Heart left ventricle (tissue), 16 donors: ENCODE results near the gene UNC119. TPM values are rescaled to one million over a fixed set of nuclear protein-coding genes. Genes with fewer than 3 reads are reported as not detected.

Experiments used
- ATAC-seq, 4 donors: fragments of 200-7000 bp; cut with Tn5 transposase; one replicate each; pipeline ENCODE4 v1.9.1; 2020 to 2022; ENCODE audit warnings: moderate library complexity in 4 of 4, mild to moderate bottlenecking in 3 of 4, moderate number of reproducible peaks in 1 of 4
- DNase-seq, 5 donors: peaks; one replicate each; pipeline ENCODE4 v3.0.0-alpha.2; 2020
- H3K27ac ChIP-seq, 12 donors: fragments of 200-600 bp; sonication (generic) in 4 of 12; one replicate each; pipeline versions ENCODE4 v1.5.0 to v1.8.0; 2016 to 2022; ENCODE audit warnings: mild to moderate bottlenecking in 2 of 12
- H3K27me3 ChIP-seq, 9 donors: fragments of 200-600 bp; sonication (generic) in 2 of 9; one replicate each; pipeline versions ENCODE4 v1.5.1 to v1.8.0; 2016 to 2022; ENCODE audit warnings: mild to moderate bottlenecking in 3 of 9
- H3K36me3 ChIP-seq, 9 donors: fragments of 200-600 bp; sonication (generic) in 2 of 9; one replicate each; pipeline versions ENCODE4 v1.5.0 to v1.8.0; 2018 to 2022; ENCODE audit warnings: mild to moderate bottlenecking in 2 of 9
- H3K4me1 ChIP-seq, 12 donors: fragments of 200-600 bp; sonication (generic) in 4 of 12; one replicate each; pipeline versions ENCODE4 v1.5.0 to v1.8.0; 2016 to 2022; ENCODE audit warnings: mild to moderate bottlenecking in 3 of 12
- H3K4me3 ChIP-seq, 12 donors: fragments of 200-600 bp; sonication (generic) in 4 of 12; one replicate each; pipeline versions ENCODE4 v1.5.0 to v1.8.0; 2017 to 2022; ENCODE audit warnings: mild to moderate bottlenecking in 9 of 12, moderate library complexity in 4 of 12
- H3K9me3 ChIP-seq, 12 donors: fragments of 200-600 bp; sonication (generic) in 4 of 12; one replicate each; pipeline versions ENCODE4 v1.5.0 to v1.8.0; 2016 to 2022; ENCODE audit warnings: mild to moderate bottlenecking in 1 of 12
- CTCF ChIP-seq, 12 donors: fragments of 200-600 bp; sonication (generic) in 4 of 12; IDR thresholded peaks; one replicate each; pipeline versions ENCODE4 v1.5.0 to v1.8.0; 2018 to 2022; ENCODE audit warnings: antibody characterized with exemption in 12 of 12, mild to moderate bottlenecking in 5 of 12
- POLR2A ChIP-seq, 2 donors: fragments of 450-650 bp; IDR thresholded peaks; one replicate each; pipeline ENCODE4 v1.6.1; 2017; ENCODE audit warnings: antibody characterized with exemption in 2 of 2, mild to moderate bottlenecking in 2 of 2, moderate library complexity in 2 of 2
- WGBS, 4 donors: extraction: QIAGEN DNeasy Blood & Tissue Kit in 2 of 4; methylation state at CpG; one replicate each; pipeline versions ENCODE4 v1.1.5 to v1.1.7; 2013 to 2018; 5-methylcytosine and 5-hydroxymethylcytosine counted together
- intact Hi-C, 10 donors: fragments of 100-400 bp; cut with DNase I; formaldehyde crosslinking; loops; one replicate each; pipeline versions ENCODE4 v1.11.1 to v1.14.2; 2022
- polyA plus RNA-seq, 2 donors: library from polyadenylated mRNA; stranded (reverse); fragments of 200-250 nt; gene quantifications; one replicate each; pipeline ENCODE4 v1.2.3, GENCODE V29; 2013
- total RNA-seq, 9 donors: library from RNA; depleted of rRNA in 2 of 9; stranded (reverse); fragments of >200 nt in 2 of 9; fragmentation: NEBNext Ultra II Directional in 3 of 9; extraction: Animal tissue kit (Norgen Biotek cat#: 25700) in 3 of 9; gene quantifications; one replicate each; pipeline versions ENCODE4 v1.1.0 to v1.2.4, GENCODE V29; 2016 to 2023
- donor health status: ischemic (EF 13 %, LVEDD 7.1; RV severe dilation, severe dysfunction).
- donor health status: healthy with polysubstance abuse.
- donor health status: DM: no; HTN: yes; CAD: no.
- donor health status: DM: no; HTN: no; CAD: no.
- donor health status: ischemic (EF 25% LVEDD 6.9; RV normal size, moderate dysfunction).
- donor health status: ischemic (EF 25% LVEDD 5.7; RV mildly dilated, moderate dysfunction).
- donor health status: healthy.
- donor health status: DM: yes; HTN: yes; CAD: no.
- donor health status: ischemic (EF 35%, LVEDD 5.7; RV mildly dilated, moderate dysfunction).
- donor health status: nonischemic (EF 11% LVEDD 7.7; RV severe dilation, severe dysfunction).
- donor health status: DM: yes; HTN: yes; CAD: no.
- donor health status: PGD.
- donor health status: ischemic (EF 29% LVEDD 5.4; RV normal size, mild dysfunction).
- donor health status: nonischemic (EF 23%, LVEDD 6.1; RV moderate dilation, normal function).

UNC119 gene
- total and polyA plus RNA-seq, 11 donors: 12.8 to 30.7 (median 19.2) TPM

DNA sequence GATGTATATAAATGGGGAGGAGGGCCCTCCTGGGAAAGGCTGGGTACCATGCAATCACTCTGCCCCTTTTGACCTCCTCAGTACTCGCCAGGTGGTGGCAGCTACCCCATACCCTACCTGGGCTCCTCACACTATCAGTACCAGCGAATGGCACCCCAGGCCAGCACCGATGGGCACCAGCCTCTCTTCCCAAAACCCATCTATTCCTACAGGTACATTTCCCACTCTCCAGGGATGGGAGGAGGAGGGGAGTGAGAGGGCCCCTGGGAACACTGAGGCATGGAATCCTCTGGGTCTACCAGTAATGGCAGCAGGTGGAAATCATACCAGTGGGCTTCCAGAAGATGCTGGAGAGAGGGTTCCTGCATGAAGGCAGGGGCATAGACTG, 23.4 kb downstream of the UNC119 start:
- no peak overlapping the region for H3K27ac ChIP-seq
- WGBS, 4 donors: 84 to 90% (median 87%) methylated on average over 3 of the region's 3 CpGs
- no peaks in the 10 kb centered on the region for H3K4me1 ChIP-seq
- TF ChIP-seq CTCF (IDR thresholded peaks at IDR 0.05) (no peak), POLR2A (IDR thresholded peaks at IDR 0.05) (no peak)
- H3K27me3 ChIP-seq: peaks cover 0 to 6% (median 0%) of the 10 kb centered on the region in 9 donors
- H3K36me3 ChIP-seq: no peaks in the 10 kb centered on the region
- no peak for ATAC-seq
- no peaks in the 10 kb centered on the region for H3K9me3 ChIP-seq
- no peak overlapping the region for H3K4me3 ChIP-seq
- intact Hi-C loops: no loop called here
- DNase-seq: no peak

DNA sequence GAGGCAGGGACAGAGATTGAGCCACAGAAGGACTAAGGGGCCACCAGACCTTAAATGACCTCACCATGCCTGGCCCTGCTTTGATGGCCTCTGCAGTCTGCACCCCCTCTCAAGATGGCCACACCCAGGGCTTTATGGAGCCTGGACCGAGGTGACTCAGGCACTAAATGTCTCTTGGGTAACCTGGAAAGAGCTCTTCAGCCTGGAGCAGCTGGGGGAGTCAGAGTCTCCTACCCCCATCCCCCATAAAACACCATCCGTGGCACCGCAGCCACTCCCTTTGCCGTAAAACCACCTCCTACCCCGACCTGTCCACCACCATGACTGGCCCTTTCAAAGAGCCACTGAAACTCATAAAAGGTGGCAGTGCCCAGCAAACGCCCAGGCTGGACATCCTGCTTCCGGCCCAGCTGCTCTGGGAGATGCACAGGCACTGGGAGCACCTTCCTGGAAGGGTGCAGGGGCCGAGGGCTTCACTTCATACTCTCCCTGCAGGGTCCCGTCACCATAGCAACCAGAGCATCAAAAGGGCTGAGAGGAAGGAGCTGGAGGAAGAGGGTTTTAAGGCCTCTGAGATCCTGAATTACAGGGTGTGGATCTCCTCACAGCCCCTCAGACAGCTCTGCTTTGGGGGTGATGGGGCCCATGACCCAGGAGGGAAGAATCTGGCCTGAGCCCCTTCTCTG, 24.0 kb downstream of the UNC119 start:
- Histone ChIP-seq H3K27ac (no peak overlapping the region), H3K9me3 (no peaks in the 10 kb centered on the region), H3K27me3 (peaks cover 0 to 6% (median 0%) of the 10 kb centered on the region in 9 donors), H3K4me3 (no peak overlapping the region), H3K4me1 (no peaks in the 10 kb centered on the region), H3K36me3 (no peaks in the 10 kb centered on the region)
- intact Hi-C loops: no loop called here
- DNase-seq (no peak), ATAC-seq (no peak)
- 72 to 80% (median 74%) methylated on average over 9 of the region's 9 CpGs for WGBS, 4 donors
- TF ChIP-seq POLR2A (IDR thresholded peaks at IDR 0.05) (no peak), CTCF (IDR thresholded peaks at IDR 0.05) (no peak)

DNA sequence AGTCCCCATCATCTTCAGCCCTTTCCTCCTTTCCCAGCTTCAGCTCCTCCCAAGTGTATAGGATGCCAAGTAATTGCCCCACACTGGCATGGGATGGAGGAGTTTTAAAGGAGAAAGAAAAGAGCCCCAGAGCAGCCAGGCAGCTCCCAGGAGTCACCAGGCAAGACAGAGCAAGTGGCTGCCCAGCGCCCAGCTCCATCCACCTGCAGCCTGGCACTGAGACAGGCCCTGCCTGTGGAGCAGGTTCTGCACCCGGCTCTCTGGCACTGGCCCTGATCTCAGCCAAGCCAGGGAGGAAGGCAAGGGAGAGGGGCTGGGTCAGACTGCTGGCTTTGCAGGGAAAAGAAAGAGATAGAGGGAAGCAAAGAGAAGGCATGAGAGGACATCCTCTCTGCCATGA, 24.6 kb downstream of the UNC119 start:
- Histone ChIP-seq H3K9me3 (no peaks in the 10 kb centered on the region), H3K4me3 (no peak overlapping the region), H3K27me3 (peaks cover 0 to 6% (median 0%) of the 10 kb centered on the region in 9 donors), H3K27ac (no peak overlapping the region), H3K36me3 (no peaks in the 10 kb centered on the region), H3K4me1 (no peaks in the 10 kb centered on the region)
- DNase-seq: no peak
- WGBS, 4 donors: 90 to 97% (median 95%) methylated on average over 2 of the region's 2 CpGs
- TF ChIP-seq CTCF (IDR thresholded peaks at IDR 0.05) (no peak), POLR2A (IDR thresholded peaks at IDR 0.05) (no peak)
- intact Hi-C loops: no loop called here
- no peak for ATAC-seq

GRCh38 chr17:28527181-28527681, 25.2 kb downstream of the UNC119 start:
- ATAC-seq (no peak), DNase-seq (no peak)
- 91 to 100% (median 94%) methylated on average over 2 of the region's 2 CpGs for WGBS, 4 donors
- Histone ChIP-seq H3K9me3 (no peaks in the 10 kb centered on the region), H3K4me3 (no peak overlapping the region), H3K27ac (no peak overlapping the region), H3K27me3 (peaks cover 0 to 6% (median 0%) of the 10 kb centered on the region in 9 donors), H3K4me1 (no peaks in the 10 kb centered on the region), H3K36me3 (no peaks in the 10 kb centered on the region)
- intact Hi-C loops: no loop called here
- TF ChIP-seq POLR2A (IDR thresholded peaks at IDR 0.05): no peak
- TF ChIP-seq CTCF (IDR thresholded peaks at IDR 0.05): no peak
